H1 (cell line): ENCODE measurements around the gene UBR1.
"Not testable (repeated sequence)": the region's sequence is repeated elsewhere in the genome, so short reads cannot be mapped to it uniquely, and the experiment has no call there.

Source experiments
- PHF8 ChIP-seq: fragments of 200-600 bp; sonication (generic); conservative IDR thresholded peaks from 2 replicates; pipeline ENCODE4 v1.7.1; 2012; ENCODE audit warnings: low read depth, mild to moderate bottlenecking, inconsistent platforms, low read length, moderate library complexity
- POLR2AphosphoS5 ChIP-seq: IDR thresholded peaks from 2 replicates; pipeline ENCODE4 v1.6.1; 2011; ENCODE audit warnings: low read depth, low read length
- RNF2 ChIP-seq: fragments of 200-900, 300-1000 bp; sonication (generic); IDR thresholded peaks from 2 replicates; pipeline ENCODE4 v1.7.1; 2016; ENCODE audit warnings: borderline replicate concordance, low read depth, mild to moderate bottlenecking, antibody characterized with exemption, low read length; ENCODE audit not compliant: poor library complexity, severe bottlenecking; ENCODE audit errors: missing control alignments
- TF ChIP-seq, protein P1 (sequence below), 3 experiments: IDR thresholded peaks; 1 replicate in 2 of 3; 2 replicates in 1 of 3; pipeline versions ENCODE4 v1.5.1 to v1.6.1; 2011; ENCODE audit warnings: low read length in 3 of 3, mild to moderate bottlenecking in 3 of 3, inconsistent platforms in 2 of 3, low read depth in 1 of 3, moderate library complexity in 1 of 3; ENCODE audit not compliant: insufficient read depth in 1 of 3; ENCODE audit errors: control extremely low read depth in 1 of 3
- TF ChIP-seq, protein P2 (sequence below): IDR thresholded peaks from 2 replicates; pipeline ENCODE4 v1.6.1; 2012; ENCODE audit warnings: low read length, inconsistent platforms

- TF ChIP-seq RNF2, POLR2AphosphoS5, PHF8: not testable (repeated sequence)
- TF ChIP-seq, protein P1, sequence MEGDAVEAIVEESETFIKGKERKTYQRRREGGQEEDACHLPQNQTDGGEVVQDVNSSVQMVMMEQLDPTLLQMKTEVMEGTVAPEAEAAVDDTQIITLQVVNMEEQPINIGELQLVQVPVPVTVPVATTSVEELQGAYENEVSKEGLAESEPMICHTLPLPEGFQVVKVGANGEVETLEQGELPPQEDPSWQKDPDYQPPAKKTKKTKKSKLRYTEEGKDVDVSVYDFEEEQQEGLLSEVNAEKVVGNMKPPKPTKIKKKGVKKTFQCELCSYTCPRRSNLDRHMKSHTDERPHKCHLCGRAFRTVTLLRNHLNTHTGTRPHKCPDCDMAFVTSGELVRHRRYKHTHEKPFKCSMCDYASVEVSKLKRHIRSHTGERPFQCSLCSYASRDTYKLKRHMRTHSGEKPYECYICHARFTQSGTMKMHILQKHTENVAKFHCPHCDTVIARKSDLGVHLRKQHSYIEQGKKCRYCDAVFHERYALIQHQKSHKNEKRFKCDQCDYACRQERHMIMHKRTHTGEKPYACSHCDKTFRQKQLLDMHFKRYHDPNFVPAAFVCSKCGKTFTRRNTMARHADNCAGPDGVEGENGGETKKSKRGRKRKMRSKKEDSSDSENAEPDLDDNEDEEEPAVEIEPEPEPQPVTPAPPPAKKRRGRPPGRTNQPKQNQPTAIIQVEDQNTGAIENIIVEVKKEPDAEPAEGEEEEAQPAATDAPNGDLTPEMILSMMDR (IDR thresholded peaks at IDR 0.05; ENCODE audit: control extremely low read depth in 1 of 3, insufficient read depth in 1 of 3, low read depth in 1 of 3, low read length in 3 of 3) = not testable (repeated sequence)
- TF ChIP-seq, protein P2, sequence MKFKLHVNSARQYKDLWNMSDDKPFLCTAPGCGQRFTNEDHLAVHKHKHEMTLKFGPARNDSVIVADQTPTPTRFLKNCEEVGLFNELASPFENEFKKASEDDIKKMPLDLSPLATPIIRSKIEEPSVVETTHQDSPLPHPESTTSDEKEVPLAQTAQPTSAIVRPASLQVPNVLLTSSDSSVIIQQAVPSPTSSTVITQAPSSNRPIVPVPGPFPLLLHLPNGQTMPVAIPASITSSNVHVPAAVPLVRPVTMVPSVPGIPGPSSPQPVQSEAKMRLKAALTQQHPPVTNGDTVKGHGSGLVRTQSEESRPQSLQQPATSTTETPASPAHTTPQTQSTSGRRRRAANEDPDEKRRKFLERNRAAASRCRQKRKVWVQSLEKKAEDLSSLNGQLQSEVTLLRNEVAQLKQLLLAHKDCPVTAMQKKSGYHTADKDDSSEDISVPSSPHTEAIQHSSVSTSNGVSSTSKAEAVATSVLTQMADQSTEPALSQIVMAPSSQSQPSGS = not testable (repeated sequence)
These were observed 91.2 kb downstream of the UBR1 start for GRCh38 chr15:43014671-43015070.
